Activated B cell treated with CpG ODN at 0.5 μM for 24 hours (primary cell): Measurements from ENCODE around the gene RASAL2. TPM values are rescaled to one million over a fixed set of nuclear protein-coding genes. Genes with fewer than 3 reads are reported as not detected.

Experiments
- ATAC-seq: fragments of 200-7000 bp; cut with Tn5 transposase; one replicate; pipeline ENCODE4 v1.10.0; 2021; ENCODE audit warnings: low read depth, mild to moderate bottlenecking, moderate library complexity
- CTCF ChIA-PET: fragments of 350-600 bp; sonication (Branson Sonifier 250); formaldehyde crosslinking; loops from one replicate; lab custom pipeline; 2021; ENCODE audit warnings: antibody characterized with exemption; lab: Charles Lee
- POLR2A ChIA-PET: fragments of 350-600 bp; sonication (Branson Sonifier 250); formaldehyde crosslinking; loops from one replicate; lab custom pipeline; 2021; ENCODE audit warnings: antibody characterized with exemption; lab: Charles Lee
- DNase-seq: peaks from one replicate; pipeline ENCODE4 v3.0.0; 2022
- H3K27ac Mint-ChIP-seq: one replicate; pipeline ENCODE4 v1.8.0; 2020; ENCODE audit warnings: mixed read lengths
- H3K27me3 Mint-ChIP-seq: one replicate; pipeline ENCODE4 v1.8.0; 2021; ENCODE audit warnings: mixed read lengths
- H3K36me3 Mint-ChIP-seq: one replicate; pipeline ENCODE4 v1.8.0; 2021; ENCODE audit warnings: low read depth, mixed read lengths
- H3K4me1 Mint-ChIP-seq: one replicate; pipeline ENCODE4 v1.8.0; 2021; ENCODE audit warnings: mixed read lengths
- H3K4me3 Mint-ChIP-seq: one replicate; pipeline ENCODE4 v1.8.0; 2020; ENCODE audit warnings: mild to moderate bottlenecking, mixed read lengths
- H3K9me3 Mint-ChIP-seq: one replicate; pipeline ENCODE4 v1.8.0; 2020; ENCODE audit warnings: mixed read lengths
- intact Hi-C: fragments of 100-400 bp; cut with micrococcal nuclease; formaldehyde crosslinking; loops from one replicate; pipeline ENCODE4 v1.15.1; 2024
- total RNA-seq: library from RNA; stranded (reverse); gene quantifications from 2 replicates; pipeline ENCODE4 v1.2.3, GENCODE V29; 2022
- TF ChIP-seq, protein P1 (sequence below): fragments of 200-600 bp; IDR thresholded peaks from one replicate; pipeline ENCODE4 v1.8.0; 2022; ENCODE audit warnings: antibody characterized with exemption, mild to moderate bottlenecking

The RASAL2 gene
- total RNA-seq, 1 donor from 2014 or later, result 0.16 TPM

- Mint-ChIP-seq H3K9me3 (no peaks in the 10 kb centered on the region), H3K4me3 (no peak overlapping the region), H3K27ac (no peak overlapping the region), H3K4me1 (no peaks in the 10 kb centered on the region), H3K36me3 (no peaks in the 10 kb centered on the region), H3K27me3 (peaks cover under 1% of the 10 kb centered on the region)
- ATAC-seq (no peak), DNase-seq (no peak)
- intact Hi-C loops, result no loop called here
- TF ChIP-seq, protein P1, sequence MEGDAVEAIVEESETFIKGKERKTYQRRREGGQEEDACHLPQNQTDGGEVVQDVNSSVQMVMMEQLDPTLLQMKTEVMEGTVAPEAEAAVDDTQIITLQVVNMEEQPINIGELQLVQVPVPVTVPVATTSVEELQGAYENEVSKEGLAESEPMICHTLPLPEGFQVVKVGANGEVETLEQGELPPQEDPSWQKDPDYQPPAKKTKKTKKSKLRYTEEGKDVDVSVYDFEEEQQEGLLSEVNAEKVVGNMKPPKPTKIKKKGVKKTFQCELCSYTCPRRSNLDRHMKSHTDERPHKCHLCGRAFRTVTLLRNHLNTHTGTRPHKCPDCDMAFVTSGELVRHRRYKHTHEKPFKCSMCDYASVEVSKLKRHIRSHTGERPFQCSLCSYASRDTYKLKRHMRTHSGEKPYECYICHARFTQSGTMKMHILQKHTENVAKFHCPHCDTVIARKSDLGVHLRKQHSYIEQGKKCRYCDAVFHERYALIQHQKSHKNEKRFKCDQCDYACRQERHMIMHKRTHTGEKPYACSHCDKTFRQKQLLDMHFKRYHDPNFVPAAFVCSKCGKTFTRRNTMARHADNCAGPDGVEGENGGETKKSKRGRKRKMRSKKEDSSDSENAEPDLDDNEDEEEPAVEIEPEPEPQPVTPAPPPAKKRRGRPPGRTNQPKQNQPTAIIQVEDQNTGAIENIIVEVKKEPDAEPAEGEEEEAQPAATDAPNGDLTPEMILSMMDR, result no peak
- ChIA-PET POLR2A (no interaction called here), CTCF (no interaction called here)
Observed at GRCh38 chr1:178368208-178368607, 274.3 kb downstream of the RASAL2 start.

DNA sequence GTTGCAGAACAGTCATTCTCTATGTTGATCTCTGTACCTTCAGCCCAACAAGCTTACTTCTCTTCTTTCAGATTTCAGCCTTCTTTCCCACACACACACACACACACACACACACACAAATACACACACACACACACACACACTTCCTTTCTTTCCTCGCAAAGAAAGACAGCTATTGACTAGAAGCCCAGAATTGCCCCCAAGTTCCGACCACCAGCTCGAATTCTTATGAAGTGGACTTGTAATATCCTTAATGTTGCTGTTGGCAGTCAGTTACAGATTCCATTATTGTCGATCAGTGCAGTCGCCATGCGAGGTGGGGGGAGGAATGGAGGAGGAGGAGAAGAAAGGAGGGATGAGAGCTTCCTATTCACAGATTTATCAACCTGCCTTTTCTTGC lies 277.3 kb downstream of the RASAL2 start:
- Mint-ChIP-seq H3K36me3 (no peaks in the 10 kb centered on the region), H3K4me1 (no peaks in the 10 kb centered on the region), H3K27me3 (peaks cover 4% of the 10 kb centered on the region), H3K9me3 (no peaks in the 10 kb centered on the region), H3K27ac (no peak overlapping the region), H3K4me3 (no peak overlapping the region)
- no peak for DNase-seq
- intact Hi-C loops, result no loop called here
- ChIA-PET POLR2A (interaction anchor here (0.6 kb wide), 1 partner anchor 58 kb away, joined by 3 read pairs; no protein-coding TSS in a partner anchor), CTCF (no interaction called here)
- ATAC-seq, result no peak
- TF ChIP-seq, protein P1, result no peak

GRCh38 chr1:178371933-178372388 lies 278.1 kb downstream of the RASAL2 start:
- H3K36me3 Mint-ChIP-seq, result no peaks in the 10 kb centered on the region
- ATAC-seq (no peak), DNase-seq (no peak)
- ChIA-PET POLR2A (no interaction called here), CTCF (no interaction called here)
- H3K27ac Mint-ChIP-seq, result no peak overlapping the region
- TF ChIP-seq, protein P1, result no peak
- H3K9me3 Mint-ChIP-seq, result no peaks in the 10 kb centered on the region
- H3K27me3 Mint-ChIP-seq, result peaks cover 4% of the 10 kb centered on the region
- intact Hi-C loops, result no loop called here
- no peak overlapping the region for H3K4me3 Mint-ChIP-seq
- H3K4me1 Mint-ChIP-seq, result no peaks in the 10 kb centered on the region

GRCh38 chr1:178374016-178374415 lies 280.1 kb downstream of the RASAL2 start:
- ATAC-seq, result no peak
- ChIA-PET CTCF (no interaction called here), POLR2A (no interaction called here)
- Mint-ChIP-seq H3K36me3 (no peaks in the 10 kb centered on the region), H3K27me3 (peaks cover 4% of the 10 kb centered on the region), H3K27ac (no peak overlapping the region), H3K4me3 (no peak overlapping the region), H3K9me3 (no peaks in the 10 kb centered on the region), H3K4me1 (no peaks in the 10 kb centered on the region)
- intact Hi-C loops, result no loop called here
- no peak for DNase-seq
- TF ChIP-seq, protein P1, result no peak

DNA sequence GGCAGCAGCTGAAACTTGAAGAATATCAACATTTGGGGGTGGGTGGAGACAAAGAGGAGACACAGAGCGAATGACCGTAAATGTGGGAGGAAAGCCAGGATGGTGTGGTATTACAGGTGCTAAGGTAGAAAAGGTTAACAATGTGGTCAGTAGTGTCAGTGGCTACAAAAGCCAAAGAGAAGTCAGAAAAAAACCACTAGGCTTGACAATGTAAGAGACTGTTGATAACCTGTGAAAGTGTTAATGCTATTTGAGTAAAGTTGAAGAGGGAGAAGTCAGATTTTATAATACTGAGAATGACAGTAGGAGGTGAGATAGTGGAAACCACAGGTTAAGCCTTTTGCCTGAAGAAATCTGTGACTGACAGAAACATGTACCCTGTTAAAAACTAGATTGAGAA lies 282.1 kb downstream of the RASAL2 start:
- ATAC-seq, result no peak
- no peak for DNase-seq
- intact Hi-C loops, result no loop called here
- H3K9me3 Mint-ChIP-seq, result no peaks in the 10 kb centered on the region
- no peak overlapping the region for H3K27ac Mint-ChIP-seq
- no peaks in the 10 kb centered on the region for H3K36me3 Mint-ChIP-seq
- CTCF ChIA-PET, result no interaction called here
- H3K4me3 Mint-ChIP-seq, result no peak overlapping the region
- TF ChIP-seq, protein P1, result no peak
- H3K27me3 Mint-ChIP-seq, result peaks cover 4% of the 10 kb centered on the region
- POLR2A ChIA-PET, result no interaction called here
- no peaks in the 10 kb centered on the region for H3K4me1 Mint-ChIP-seq
